ENCODE results near the gene C19orf73.

The C19orf73 gene

DNA sequence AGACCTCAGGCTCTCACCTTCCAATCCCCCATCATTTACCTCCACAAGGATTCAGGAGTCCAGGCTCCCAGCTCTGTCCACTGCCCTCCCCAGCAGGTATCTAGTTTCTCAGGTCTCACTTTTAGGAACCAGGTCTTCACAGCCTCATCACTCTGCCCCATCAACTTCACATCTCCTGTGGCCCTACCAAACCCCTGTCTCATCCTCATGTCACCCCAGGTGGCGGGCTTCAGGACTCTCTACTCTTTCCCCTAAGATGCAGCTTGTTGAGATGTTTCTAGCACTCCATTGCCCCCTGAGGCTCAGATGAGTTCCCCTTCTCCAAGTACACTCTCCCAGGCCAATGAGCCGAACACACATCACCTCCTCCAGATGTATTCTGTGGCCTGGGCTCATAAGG, 1.9 kb upstream of the C19orf73 start:
- no peak for DNase-seq

DNA sequence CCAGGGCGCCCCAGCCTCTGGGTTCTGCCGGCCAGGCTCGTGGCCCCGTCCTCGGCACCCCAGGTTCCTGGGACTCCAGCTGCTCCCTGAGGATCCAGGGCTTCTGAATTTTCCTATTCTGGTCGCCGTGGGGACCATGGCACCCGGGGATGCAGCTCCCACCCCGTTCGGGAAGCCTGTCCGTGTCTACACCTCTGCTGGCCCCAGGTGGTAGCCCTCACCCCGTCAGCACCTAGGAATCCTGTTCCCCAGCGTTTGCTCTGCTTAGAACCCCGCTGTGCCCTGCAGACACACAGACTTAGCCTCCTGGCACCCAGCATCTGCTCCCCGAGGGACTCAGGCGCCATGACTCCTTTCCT, 1.4 kb upstream of the C19orf73 start:
- DNase-seq: no peak

DNA sequence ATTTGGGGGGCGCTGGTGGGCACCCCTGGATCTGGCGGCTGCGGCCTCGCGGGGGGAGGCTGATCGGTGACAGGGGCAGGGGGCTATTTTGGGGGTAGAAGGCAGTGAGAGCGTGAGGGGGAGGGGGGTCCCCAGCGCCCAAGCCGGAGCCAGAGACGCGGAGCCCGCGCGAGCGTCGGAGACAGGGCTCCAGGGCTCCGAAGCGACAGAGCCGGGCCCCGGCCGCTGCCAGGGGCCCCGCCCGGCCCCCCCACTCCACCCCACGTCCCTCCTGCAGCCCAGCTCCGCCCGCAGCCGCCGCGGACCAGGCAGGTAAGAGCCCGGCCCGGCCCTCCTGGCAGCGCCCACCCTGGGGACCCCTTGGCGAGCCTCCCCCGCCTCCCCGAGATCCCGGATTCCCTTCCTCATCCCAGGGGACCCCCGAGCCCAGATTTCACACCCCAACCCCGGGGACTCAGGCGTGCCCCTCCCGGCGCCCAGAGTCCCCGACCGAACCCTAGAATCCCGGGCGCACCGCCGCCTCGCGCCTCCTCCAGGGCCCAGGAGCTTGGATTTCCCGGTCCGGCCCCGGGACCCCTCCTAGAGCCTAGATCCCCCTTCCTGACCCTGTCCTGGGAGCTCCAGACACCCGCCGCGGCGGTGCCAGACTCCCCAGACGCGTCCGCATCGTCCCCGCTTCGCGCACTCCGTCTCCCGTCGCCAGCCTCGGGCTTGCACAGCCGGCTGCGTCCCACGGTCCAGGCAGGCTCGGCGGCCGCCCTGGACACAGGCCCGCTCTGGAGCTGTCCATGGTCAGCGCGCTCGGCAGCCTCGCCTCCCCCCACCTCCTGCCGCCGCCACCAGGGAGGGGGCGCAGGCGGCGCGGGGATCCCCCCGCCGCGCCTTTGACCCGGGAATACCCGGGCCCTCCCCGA, 725 bp upstream of the C19orf73 start, which contains the start of gene PPFIA3:
TSS of gene PPFIA3 (plus strand) at position 134 of the 914 bp plus-strand sequence. CDS start 8,330 bp downstream, outside the sequence.
- peak; percentile 62 for DNase-seq

DNA sequence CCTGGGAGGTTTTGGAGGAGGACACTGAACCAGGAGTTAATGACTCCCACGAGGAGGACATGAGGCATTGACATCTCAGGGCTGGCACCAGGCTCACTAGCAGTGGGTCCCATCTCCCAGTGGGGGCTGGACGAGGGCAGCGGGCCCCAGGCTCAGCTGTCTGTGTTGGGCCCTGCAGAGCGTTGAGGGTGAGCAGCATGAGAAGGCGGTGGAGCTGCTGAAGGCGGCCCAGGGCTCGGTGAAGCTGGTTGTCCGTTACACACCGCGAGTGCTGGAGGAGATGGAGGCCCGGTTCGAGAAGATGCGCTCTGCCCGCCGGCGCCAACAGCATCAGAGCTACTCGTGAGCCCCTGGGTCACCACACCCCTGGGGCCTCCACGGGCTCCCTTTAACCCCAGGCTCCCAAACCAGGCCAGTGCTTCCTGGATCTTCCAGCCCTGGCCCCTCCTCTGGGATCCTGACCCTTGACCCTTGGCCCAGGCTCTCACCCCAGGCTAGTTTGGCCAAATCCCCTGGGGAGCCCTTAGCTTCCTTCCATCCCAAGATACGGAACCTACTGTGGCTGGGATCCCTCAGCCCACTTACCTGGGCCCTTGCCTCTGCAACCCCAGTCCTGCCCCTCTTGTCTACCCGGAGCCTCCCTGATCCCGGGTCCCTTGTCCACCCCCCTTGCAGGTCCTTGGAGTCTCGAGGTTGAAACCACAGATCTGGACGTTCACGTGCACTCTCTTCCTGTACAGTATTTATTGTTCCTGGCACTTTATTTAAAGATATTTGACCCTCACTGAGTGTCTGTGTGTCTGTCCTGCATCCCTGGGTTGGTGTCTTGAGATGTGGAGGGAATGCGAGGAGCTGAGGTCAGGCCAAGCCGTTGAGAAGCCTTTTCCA, 1.0 kb downstream of the C19orf73 start:
- no peak for DNase-seq

DNA sequence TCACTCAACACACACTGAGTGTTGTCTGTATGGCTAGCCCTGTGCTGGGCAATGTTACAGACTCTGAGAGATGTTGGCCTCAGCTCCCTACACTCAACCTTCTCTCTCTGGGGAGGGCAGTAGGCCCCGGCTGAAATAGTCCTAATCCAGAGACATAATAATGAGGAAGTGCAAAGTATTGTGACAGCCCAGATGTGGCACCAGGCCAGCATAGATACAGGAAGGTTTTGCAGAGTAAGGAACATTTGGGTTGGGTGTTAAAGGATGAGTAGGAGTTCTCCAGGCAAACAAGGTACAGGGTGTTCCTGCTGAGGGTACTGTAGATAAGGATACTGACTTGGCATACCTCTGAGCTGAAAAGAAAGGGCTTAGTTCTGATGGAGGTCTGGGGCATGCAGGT, 2.4 kb downstream of the C19orf73 start:
- DNase-seq: no peak

DNA sequence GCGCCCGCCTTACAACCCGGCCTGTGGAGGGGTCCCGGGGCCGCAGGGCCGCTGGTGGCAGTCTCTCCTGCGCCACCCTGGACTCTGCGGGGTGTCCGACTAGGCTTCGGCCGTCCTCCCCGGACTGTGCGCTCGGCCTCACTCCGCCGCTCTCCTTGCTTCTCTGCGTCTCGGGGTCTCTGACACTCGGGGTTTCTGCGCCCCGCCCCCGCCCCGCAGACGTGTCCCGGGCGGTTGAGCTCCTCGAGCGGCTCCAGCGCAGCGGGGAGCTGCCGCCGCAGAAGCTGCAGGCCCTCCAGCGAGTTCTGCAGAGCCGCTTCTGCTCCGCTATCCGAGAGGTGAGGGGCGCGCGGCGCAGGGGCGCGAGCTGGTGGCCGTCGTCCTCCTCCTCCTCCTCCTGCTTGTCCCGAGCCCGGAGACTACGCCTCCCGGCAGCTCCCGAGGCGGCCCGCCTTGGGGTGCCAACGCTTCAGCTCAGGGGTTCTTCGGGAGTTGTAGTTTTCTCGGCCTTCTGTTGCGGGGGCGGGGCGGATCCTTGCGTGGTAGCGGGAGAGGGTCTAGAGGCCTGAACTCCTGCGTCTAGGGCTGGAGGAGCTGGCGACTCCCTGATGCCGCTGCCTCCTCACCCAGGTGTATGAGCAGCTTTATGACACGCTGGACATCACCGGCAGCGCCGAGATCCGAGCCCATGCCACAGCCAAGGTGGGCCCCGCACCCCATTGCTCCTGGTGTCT, 4.1 kb downstream of the C19orf73 start:
- DNase-seq: peak; percentile 64

DNA sequence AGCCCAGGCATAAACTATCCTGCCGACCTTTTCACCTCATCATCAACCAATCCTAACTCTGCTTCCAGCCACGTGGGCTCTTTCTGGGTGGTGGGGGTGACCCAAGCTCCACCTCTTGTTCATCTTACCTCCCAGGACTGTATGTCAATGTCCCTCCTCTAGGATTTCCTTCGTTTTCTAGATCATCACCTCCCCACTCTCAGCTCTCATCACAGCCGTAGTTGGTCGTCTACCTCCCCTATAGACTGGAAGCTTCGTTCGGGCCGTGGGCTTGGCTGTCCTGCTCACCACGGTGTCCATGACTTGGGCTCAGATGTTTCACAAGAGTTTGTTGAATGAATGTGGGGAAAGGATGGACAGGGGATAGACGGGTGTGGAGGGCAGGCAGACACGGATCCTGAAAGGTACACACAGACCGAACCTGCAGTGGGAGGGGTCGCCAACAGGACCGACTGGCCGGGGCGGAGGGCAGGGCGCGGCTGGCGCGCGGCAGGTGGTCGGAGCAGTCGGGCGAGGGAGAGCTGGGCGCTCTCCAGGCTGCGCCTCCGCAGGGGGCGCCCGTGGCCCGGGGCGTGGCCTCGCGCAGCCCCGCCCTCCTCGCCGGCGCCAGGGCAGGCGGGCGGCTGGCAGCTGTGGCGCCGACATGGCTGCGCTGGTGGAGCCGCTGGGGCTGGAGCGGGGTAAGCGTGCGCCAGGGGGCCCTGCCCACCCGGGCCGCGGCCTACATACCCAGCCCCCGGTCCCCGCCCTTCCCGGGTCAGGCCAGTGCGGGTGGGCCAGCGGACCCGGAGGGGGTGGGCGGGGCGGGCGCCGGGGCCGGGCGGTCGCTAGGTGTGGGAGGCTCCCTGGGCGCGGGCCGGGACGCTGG, 4.9 kb downstream of the C19orf73 start, which contains the start of gene LIN7B:
TSS of gene LIN7B (plus strand) at position 609 of the 868 bp plus-strand sequence. CDS start at position 644, 35 bp downstream.
- DNase-seq: peak; percentile 80

DNA sequence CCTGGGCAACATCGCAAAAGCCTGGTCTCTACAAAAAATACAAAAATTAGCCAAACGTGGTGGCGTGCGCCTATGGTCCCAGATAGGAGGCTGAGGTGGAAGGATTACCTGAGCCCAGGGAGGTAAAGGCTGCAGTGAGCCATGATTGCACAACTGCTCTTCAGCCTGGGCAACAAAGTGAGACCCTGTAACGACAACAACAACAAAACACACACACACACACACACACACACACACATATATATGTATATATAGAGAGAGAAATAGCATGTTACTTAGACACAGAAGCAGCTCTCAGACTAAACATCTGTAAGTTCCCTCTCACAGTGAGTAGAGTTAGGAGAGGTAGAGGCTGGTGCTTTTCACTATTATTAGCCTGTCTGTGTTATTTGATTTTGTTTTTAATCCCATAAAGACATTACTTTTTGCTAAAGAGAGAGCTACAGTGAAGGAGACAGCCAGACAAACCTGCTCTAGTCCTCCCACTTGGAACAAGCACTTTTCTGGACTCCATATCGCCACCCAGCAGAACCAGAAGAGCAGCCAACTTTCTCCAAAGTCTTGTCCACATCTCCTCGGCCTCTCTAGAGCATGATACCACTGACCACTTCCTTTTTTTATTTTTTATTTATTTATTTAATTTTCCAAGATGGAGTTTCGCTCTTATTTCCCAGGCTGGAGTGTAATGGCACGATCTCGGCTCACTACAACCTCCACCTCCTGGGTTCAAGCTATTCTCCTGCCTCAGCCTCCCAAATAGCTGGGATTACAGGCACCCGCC, 7.5 kb downstream of the C19orf73 start:
- DNase-seq: no peak

DNA sequence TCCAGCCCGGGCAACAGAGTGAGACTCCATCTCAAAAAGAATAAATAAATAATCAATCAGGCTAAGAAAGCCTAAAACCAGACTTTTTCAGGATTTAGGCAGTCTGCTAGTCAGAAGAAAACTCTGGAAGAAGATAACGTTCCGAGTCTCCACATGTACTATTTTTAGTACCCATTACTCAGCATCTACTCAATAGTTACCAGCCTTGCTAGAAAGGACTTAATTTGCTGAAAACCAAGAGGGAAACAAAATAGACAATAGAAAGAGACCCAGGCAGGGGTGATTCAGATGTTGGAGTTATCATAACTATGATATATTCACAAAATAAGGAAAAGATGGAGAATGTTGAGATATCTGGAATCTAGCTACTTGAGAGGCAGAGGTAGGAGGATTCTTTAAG, 8.4 kb downstream of the C19orf73 start:
- no peak for DNase-seq

DNA sequence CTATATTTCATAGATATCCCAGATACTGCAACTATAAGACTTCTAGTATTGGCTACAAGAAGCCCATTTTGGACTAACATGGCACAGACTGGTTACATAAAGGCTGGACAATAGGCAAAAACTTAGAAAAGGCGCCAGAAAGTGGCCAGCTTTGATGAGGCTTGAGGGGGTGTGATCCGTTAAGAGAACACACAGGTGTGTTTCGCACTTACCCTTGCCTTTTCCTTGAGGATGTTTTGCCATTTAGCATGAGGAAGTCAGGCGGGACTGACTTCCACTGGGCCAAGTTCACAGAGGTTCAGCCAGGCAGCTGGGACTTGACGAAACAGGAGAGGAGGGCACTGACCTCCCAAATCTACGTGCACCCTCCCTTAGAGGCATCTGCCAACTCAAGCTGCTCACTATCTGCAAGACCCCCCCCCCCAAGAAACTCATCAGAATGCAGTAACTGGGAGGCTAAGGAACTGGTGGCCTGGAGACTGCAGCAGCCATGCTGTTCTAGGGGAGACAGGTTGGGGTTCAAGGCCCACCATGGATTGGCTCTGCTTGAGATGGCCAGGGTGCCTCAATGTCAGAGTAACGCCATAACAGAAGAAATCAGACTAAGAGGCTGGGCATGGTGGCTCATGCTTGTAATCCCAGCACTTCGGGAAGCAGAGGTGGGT, 9.2 kb downstream of the C19orf73 start:
- no peak for DNase-seq

DNA sequence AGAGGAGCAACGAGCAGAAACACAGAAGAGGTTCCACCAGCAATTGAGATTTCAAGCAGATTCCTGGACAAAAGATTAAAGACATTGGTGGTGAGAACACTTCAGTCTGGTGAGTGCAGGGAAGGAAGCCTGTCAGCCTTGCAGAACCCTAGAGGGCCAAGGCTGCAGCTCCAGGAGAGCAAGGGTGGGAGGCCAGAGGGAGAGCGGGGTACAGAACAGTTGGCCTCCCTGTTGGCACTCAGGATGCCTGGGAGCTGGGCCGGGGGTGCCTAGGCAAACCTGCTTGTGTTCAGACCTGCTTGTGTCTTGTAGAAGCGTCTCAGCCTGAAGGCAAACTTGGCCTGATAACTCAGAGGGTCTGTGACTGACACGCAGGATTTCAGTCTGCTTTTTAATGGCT, 9.9 kb downstream of the C19orf73 start:
- no peak for DNase-seq

DNA sequence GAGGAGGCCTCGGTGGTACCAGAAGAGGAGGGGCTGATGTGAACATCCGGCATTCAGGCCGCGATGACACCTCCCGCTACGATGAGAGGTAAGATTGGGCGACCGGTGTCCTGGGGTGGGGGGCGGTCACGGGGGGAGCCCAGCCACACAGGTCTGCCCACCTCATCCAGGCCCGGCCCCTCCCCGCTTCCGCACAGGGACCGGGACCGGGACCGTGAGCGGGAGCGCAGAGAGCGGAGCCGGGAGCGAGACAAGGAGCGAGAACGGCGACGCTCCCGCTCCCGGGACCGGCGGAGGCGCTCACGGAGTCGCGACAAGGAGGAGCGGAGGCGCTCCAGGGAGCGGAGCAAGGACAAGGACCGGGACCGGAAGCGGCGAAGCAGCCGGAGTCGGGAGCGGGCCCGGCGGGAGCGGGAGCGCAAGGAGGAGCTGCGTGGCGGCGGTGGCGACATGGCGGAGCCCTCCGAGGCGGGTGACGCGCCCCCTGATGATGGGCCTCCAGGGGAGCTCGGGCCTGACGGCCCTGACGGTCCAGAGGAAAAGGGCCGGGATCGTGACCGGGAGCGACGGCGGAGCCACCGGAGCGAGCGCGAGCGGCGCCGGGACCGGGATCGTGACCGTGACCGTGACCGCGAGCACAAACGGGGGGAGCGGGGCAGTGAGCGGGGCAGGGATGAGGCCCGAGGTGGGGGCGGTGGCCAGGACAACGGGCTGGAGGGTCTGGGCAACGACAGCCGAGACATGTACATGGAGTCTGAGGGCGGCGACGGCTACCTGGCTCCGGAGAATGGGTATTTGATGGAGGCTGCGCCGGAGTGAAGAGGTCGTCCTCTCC, 11.1 kb downstream of the C19orf73 start:
- DNase-seq: no peak

DNA sequence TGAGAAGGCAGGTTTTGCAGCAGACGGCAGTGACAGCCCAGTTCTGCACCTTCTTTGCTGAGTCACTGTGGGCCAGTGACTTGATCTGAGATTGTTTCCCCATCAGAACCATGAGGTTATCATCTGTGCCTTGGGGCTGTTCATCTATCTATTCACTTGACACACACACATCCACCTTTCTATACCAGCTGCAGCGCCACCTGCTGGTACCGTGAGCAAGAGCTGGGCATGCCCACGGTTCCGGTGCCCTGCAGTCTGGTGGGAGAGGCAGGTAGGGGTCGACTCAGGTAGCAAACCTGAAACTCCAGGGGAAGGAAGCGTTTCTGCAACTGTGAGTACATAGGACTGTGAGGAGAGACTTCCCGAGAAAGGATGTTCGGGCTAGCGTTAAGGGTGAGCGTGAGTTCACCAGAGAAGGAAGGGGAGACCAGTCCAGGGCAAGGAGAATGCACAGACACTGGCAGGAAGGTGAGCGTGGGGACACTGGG, 12.3 kb downstream of the C19orf73 start:
- peak; percentile 55 for DNase-seq

DNA sequence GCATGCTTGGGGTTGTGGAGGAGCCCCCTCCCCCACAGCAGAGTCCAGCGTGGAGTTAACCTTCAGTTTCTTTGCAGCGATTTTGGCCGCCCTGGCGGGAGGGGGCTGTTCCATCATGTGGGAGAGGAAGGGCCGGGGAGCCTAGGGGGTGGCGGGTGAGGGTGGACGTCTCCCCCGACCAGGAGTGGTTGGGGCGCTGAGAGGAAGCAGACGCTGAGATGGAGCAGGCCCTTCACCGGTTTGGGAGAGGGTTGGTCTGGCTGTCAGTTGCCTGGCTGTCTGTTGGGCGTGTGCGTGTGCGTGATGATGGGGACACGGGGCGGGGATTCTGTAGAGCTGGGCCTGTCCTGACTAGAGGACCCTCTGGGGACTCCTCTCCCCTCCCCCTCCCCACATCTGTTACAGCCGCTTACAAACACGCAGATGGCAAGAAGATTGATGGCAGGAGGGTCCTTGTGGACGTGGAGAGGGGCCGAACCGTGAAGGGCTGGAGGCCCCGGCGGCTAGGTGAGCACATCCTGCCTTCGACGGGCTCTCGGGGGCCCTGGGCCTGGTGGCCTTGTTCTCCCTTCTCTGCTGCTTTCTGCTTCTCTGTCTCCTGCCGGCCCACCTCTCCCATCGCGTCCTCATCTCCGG, 14.6 kb downstream of the C19orf73 start:
- DNase-seq: no peak

DNA sequence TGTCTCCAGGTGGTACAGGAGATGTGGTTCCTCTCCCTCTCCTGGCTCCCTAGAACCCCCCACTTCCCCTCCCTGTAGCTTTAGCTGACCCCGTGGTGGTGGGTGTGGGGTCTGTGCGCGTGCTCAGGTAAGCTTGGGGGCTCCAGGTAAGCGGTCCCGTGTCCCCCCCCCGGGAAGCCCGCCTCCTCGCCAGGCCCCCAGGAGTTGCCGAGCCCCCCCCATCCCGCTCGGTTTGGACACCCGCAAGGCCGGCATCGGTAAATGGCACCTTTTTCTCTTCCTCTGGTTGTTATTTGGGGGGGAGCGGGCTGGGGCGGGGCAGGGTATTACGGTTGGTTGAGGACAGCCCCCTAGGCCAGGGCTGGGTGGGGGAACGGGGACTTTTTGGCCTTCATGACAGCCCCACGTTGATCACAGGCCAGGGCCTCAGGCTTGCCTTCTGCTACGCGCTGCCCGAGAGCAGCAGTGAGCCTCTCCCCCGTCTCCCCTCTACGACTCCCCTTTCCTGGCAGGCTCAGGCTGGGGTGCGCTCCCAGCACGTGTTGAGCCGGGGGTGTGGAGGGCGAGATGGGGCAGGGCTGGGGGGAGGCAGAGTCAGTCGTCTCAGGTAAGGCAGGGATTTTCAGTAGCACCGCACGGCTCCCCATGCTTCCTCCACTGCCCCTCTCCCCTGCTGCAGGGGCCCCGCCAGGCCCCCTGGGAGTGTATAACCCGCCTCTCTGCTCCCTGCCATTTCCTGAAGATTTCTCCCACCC, 15.4 kb downstream of the C19orf73 start:
- DNase-seq: no peak

DNA sequence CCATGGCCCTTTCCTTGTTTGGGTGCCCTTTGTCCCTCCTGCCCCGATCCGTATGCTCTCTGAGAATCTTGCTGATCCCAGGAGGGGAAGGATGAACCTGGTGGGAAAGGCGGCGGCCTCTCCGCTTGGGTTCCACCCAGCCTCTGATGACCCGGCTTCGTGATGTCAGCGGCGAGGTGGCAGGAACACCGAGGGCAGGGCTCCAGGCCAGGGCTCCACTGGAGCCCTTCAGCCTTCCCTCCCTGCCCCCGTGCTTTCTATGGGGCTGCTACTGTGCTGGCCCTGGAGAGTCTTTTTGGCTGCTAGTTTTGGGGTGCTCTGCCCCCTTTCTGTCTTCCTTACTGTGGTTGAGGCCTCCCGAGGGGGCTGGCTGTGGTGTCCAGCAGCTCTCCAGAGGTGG, 16.6 kb downstream of the C19orf73 start:
- no peak for DNase-seq

DNA sequence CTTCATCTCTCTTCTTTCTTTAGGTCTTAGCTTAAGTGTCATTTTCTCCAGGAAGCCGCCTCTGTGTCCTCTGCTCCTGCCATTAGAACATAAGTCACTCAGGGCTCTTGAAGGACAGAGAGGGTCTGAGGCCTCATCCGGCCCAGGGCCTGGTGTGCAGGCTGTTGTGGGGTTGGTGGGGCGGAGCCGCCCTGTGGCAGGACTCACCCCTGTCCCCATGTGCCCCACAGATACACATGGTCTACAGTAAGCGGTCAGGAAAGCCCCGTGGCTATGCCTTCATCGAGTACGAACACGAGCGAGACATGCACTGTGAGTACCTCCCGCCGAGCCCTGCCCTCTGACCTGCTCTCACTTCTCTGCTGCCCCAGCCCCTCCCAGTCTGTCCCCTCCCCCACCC, 17.8 kb downstream of the C19orf73 start:
- no peak for DNase-seq

DNA sequence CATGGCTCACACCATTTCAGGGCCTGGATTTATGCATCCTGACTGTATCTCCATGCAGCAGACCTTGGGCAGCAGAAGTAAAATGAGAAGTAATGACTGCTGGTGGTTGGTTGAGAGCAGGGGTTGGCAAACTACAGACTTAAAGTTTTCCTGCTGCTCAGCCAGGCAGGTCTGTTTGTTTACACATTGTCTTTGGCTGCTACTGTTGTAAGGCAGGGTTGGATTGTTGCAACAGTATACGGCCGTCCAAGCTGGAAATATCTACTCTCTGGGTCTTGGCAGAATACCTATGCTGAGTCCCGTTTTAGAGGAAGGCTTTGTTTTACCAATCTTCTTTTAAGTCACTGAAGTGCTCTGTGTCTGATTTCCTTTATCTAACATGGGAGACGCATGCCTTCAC, 20.1 kb downstream of the C19orf73 start:
- no peak for DNase-seq

All from EL (cell line).